ENCODE measurements around the gene FLT3LG. TPM values are rescaled to one million over a fixed set of nuclear protein-coding genes. Genes with fewer than 3 reads are reported as not detected.

FLT3LG gene
- total and polyA plus RNA-seq, 2 of the 8 experiments (the other 6 are each of a cell fraction or from before 2014, with no cell fraction given): 1.6 to 3.2 TPM

DNA sequence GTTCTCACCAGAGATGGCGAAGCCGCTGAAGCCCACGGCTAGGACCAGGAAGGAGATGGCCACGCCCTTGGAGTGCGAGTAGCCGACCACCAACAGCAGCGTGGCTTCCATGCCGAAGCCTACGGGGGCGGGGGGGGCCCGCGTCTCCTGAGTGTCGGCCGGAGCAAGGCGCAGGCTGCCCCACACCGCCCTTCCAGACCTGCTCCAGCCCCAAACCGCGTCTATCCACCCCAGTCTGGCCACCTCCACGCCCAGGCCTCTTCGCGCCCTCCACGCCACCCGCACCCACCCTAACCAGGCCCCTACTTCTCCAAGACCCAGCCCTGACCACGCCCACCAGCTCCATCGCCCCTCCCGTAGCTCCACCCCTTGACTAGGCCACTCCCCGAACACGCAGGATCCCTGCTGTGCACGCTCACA lies 42.7 kb upstream of the FLT3LG start:
- Histone ChIP-seq H3K23me2 (ENCODE audit: low read depth, low read length) (peaks cover 18% of the 10 kb centered on the region), H4K20me1 (replicated peaks in 1 of 2; ENCODE audit: control insufficient read depth in 1 of 2, insufficient read depth in 2 of 2, low read length in 2 of 2) (no peaks in the 10 kb centered on the region), H2BK12ac (ENCODE audit: low read depth, low read length) (0 out of 2 replicates have a peak overlapping the region, but pooled peaks have one; percentile 98), H2BK15ac (ENCODE audit: low read length) (peak overlapping the region; percentile 98; the same call in 1 of the 2 replicates), H3K79me1 (ENCODE audit: low read depth, low read length) (no peaks in the 10 kb centered on the region), H3K9me3 (ENCODE audit: insufficient read depth in 2 of 2, low read depth in 1 of 2, low read length in 1 of 2) (peaks cover 0 to 2% of the 10 kb centered on the region in 2 experiments; a peak in 1 of 4 replicates), H4K91ac (replicated peaks; ENCODE audit: insufficient read length, low read length) (no peak overlapping the region), H4K8ac (ENCODE audit: extremely low read depth, insufficient read depth, low read length) (no peak overlapping the region), H2AFZ (ENCODE audit: low read length) (no peak overlapping the region), H2AK5ac (ENCODE audit: low read depth, low read length) (peak overlapping the region; percentile 89; the same call in 1 of the 2 replicates), H3K36me3 (ENCODE audit: control insufficient read depth in 2 of 4, insufficient read depth in 4 of 4, low read length in 3 of 4) (no peaks in the 10 kb centered on the region), H3K14ac (ENCODE audit: insufficient read length) (no peak overlapping the region), H4K5ac (ENCODE audit: insufficient read length, low read depth, low read length) (no peak overlapping the region), H2BK20ac (ENCODE audit: low read length) (no peak overlapping the region), H3K56ac (replicated peaks; ENCODE audit: insufficient read length, low read depth, low read length) (no peak overlapping the region), H3K9ac (replicated peaks in 1 of 4; ENCODE audit: extremely low read depth in 1 of 4, low read depth in 3 of 4, low read length in 3 of 4) (no peak overlapping the region), H2BK120ac (replicated peaks; ENCODE audit: low read depth, low read length) (no peak overlapping the region), H3K4ac (replicated peaks; ENCODE audit: insufficient read length, low read depth, low read length) (no peak overlapping the region), H3K4me2 (ENCODE audit: insufficient read depth in 1 of 2, low read depth in 2 of 2, low read length in 2 of 2) (no peak overlapping the region; a peak in 1 of 4 replicates), H3K27me3 (replicated peaks in 1 of 4; ENCODE audit: control insufficient read depth in 3 of 4, extremely low read depth in 1 of 4, insufficient read depth in 3 of 4, low read length in 3 of 4) (peaks cover 5 to 34% (median 30%) of the 10 kb centered on the region in 4 experiments; a peak in 6 of 7 replicates), H3K79me2 (ENCODE audit: control insufficient read depth in 1 of 2, insufficient read depth in 2 of 2, low read length in 2 of 2) (no peaks in the 10 kb centered on the region), H3K4me3 (ENCODE audit: extremely low read depth in 1 of 4, insufficient read depth in 2 of 4, low read depth in 3 of 4, low read length in 4 of 4) (no peak overlapping the region), H3K23ac (ENCODE audit: insufficient read length) (no peak overlapping the region), H3K4me1 (replicated peaks in 1 of 4; ENCODE audit: control insufficient read depth in 3 of 4, insufficient read depth in 4 of 4, low read length in 3 of 4) (peaks cover 0 to 32% (median 25%) of the 10 kb centered on the region in 4 experiments; a peak in 6 of 7 replicates), H2BK5ac (ENCODE audit: low read depth, low read length) (peak overlapping the region; percentile 27; the same call in 1 of the 2 replicates), H3K27ac (ENCODE audit: low read depth, low read length) (no peak overlapping the region), H3K18ac (ENCODE audit: extremely low read depth, low read length) (no peak overlapping the region)
- DNase-seq (ENCODE audit: low read depth in 1 of 2, low spot score in 2 of 2): no peak
- ChIA-PET CTCF (ENCODE audit: partially characterized antibody) (interaction anchor here (0.6 to 3.7 kb wide), 7 partner anchors 9 to 464 kb away, joined by 3 to 13 read pairs (median 4); partner anchors contain the start of gene KASH5), POLR2A (ENCODE audit: partially characterized antibody) (interaction anchor here (0.9 to 2.2 kb wide), 3 partner anchors 9 to 44 kb away, joined by 3 to 6 read pairs (median 4); partner anchors contain the start of gene SLC17A7)
- TF ChIP-seq FOSL1 (IDR thresholded peaks at IDR 0.05; ENCODE audit: insufficient read depth, low read depth, low read length) (no peak), TAF1 (IDR thresholded peaks at IDR 0.05; ENCODE audit: low read depth, low read length) (no peak), RBBP5 (IDR thresholded peaks at IDR 0.05; ENCODE audit: borderline replicate concordance, low read depth, low read length) (no peak), CHD2 (IDR thresholded peaks at IDR 0.05; ENCODE audit: low read length) (no peak), ASH2L (IDR thresholded peaks at IDR 0.05; ENCODE audit: low read length) (no peak), GABPA (IDR thresholded peaks at IDR 0.05; ENCODE audit: borderline replicate concordance, insufficient read depth, low read length) (no peak), POLR2A (IDR thresholded peaks at IDR 0.05; ENCODE audit: control extremely low read depth in 1 of 2, low read depth in 2 of 2, low read length in 2 of 2) (no peak), HDAC6 (IDR thresholded peaks at IDR 0.05; ENCODE audit: low read depth, low read length) (no peak), SRF (IDR thresholded peaks at IDR 0.05; ENCODE audit: low read depth, low read length) (no peak), RFX5 (IDR thresholded peaks at IDR 0.05; ENCODE audit: borderline replicate concordance, low read depth, low read length) (no peak), KDM4A (IDR thresholded peaks at IDR 0.05; ENCODE audit: low read depth, low read length, severe bottlenecking) (no peak), SIRT6 (IDR thresholded peaks at IDR 0.05; ENCODE audit: low read length) (no peak)
- TF ChIP-seq, protein P1, sequence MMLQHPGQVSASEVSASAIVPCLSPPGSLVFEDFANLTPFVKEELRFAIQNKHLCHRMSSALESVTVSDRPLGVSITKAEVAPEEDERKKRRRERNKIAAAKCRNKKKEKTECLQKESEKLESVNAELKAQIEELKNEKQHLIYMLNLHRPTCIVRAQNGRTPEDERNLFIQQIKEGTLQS (IDR thresholded peaks at IDR 0.05; ENCODE audit: insufficient read depth, low read depth, low read length): no peak
- no peak for FAIRE-seq
- WGBS, 2 experiments (ENCODE audit: extremely low coverage in 1 of 2, insufficient coverage in 1 of 2, insufficient read length in 1 of 2, insufficient replicate concordance in 2 of 2, low coverage in 1 of 2, low lambda C conversion rate in 2 of 2, missing lambda C conversion rate in 1 of 2): 86% methylated on average over 29 of the region's 29 CpGs; no CpG with 5 or more reads in 1 of the 2 experiments

All from H1 (cell line).